NCI-H2227 treated with DMSO at 0.1 percent for 48 hours (cell line): ENCODE data around the gene AADACL4.
A peak's percentile ranks its signal among the peaks of the same experiment; 100 is the strongest.
"Not testable (repeated sequence)": the region's sequence is repeated elsewhere in the genome, so short reads cannot be mapped to it uniquely, and the experiment has no call there.

Experiments used
- DNase-seq: peaks from one replicate; lab custom pipeline; 2025; lab: John Stamatoyannopoulos, UW

Gene AADACL4

GRCh38 chr1:12629985-12630760, 13.7 kb upstream of the AADACL4 start:
- DNase-seq: no peak

- no peak for DNase-seq
Measured at GRCh38 chr1:12630946-12631530, 12.8 kb upstream of the AADACL4 start.

- no peak for DNase-seq
Measured at GRCh38 chr1:12631571-12631970, 12.3 kb upstream of the AADACL4 start.

GRCh38 chr1:12634156-12634555, 9.7 kb upstream of the AADACL4 start:
- no peak for DNase-seq

GRCh38 chr1:12634696-12635202, 9.1 kb upstream of the AADACL4 start:
- DNase-seq: peak; percentile 16

GRCh38 chr1:12636098-12636950, 7.6 kb upstream of the AADACL4 start:
- DNase-seq: no peak

GRCh38 chr1:12637693-12638092, 6.2 kb upstream of the AADACL4 start:
- no peak for DNase-seq

GRCh38 chr1:12640237-12640957, 3.5 kb upstream of the AADACL4 start:
- no peak for DNase-seq

- no peak for DNase-seq
Measured at GRCh38 chr1:12640958-12641272, 3.0 kb upstream of the AADACL4 start.

GRCh38 chr1:12643079-12643478, 806 bp upstream of the AADACL4 start:
- DNase-seq: no peak

GRCh38 chr1:12644237-12644636, 352 bp downstream of the AADACL4 start:
- DNase-seq: no peak

- DNase-seq: no peak
Measured at GRCh38 chr1:12644829-12645228, 944 bp downstream of the AADACL4 start.

GRCh38 chr1:12645401-12645800, 1.5 kb downstream of the AADACL4 start:
- not testable (repeated sequence) for DNase-seq

- no peak for DNase-seq
Measured at GRCh38 chr1:12648741-12649140, 4.9 kb downstream of the AADACL4 start.

- DNase-seq: no peak
Measured at GRCh38 chr1:12649971-12650421, 6.1 kb downstream of the AADACL4 start.

- no peak for DNase-seq
Measured at GRCh38 chr1:12654004-12654567, 10.2 kb downstream of the AADACL4 start.

- no peak for DNase-seq
Measured at GRCh38 chr1:12654657-12655056, 10.8 kb downstream of the AADACL4 start.

- DNase-seq: no peak
Measured at GRCh38 chr1:12656575-12656974, 12.7 kb downstream of the AADACL4 start.

- DNase-seq: no peak
Measured at GRCh38 chr1:12657060-12657884, 13.4 kb downstream of the AADACL4 start.

GRCh38 chr1:12657885-12658512, 14.1 kb downstream of the AADACL4 start:
- DNase-seq: not testable (repeated sequence)
